Chondrocyte (in vitro differentiated cells): ENCODE measurements around the gene PARP15. TPM values are rescaled to one million over a fixed set of nuclear protein-coding genes. Genes with fewer than 3 reads are reported as not detected.

ENCODE experiments used
- DNase-seq: peaks from one replicate; pipeline ENCODE4 v3.0.0; 2021; ENCODE audit warnings: mixed read lengths, low spot score
- H3K27ac Mint-ChIP-seq: one replicate; pipeline ENCODE4 v1.8.0; 2021; ENCODE audit warnings: mild to moderate bottlenecking, moderate library complexity, mixed read lengths; ENCODE audit not compliant: unreplicated experiment
- H3K27me3 Mint-ChIP-seq: 2 replicates; pipeline ENCODE4 v1.8.0; 2021; ENCODE audit warnings: low read depth, mixed read lengths
- H3K36me3 Mint-ChIP-seq: 2 replicates; pipeline ENCODE4 v1.8.0; 2021; ENCODE audit warnings: low read depth, mixed read lengths
- H3K4me1 Mint-ChIP-seq: 2 replicates; pipeline ENCODE4 v1.8.0; 2021; ENCODE audit warnings: low read depth, mild to moderate bottlenecking, mixed read lengths
- H3K4me3 Mint-ChIP-seq: one replicate; pipeline ENCODE4 v1.8.0; 2021; ENCODE audit warnings: mild to moderate bottlenecking, moderate library complexity, mixed read lengths; ENCODE audit not compliant: unreplicated experiment
- H3K9me3 Mint-ChIP-seq: 2 replicates; pipeline ENCODE4 v1.8.0; 2021; ENCODE audit warnings: low read depth, mixed read lengths
- total RNA-seq: library from RNA; stranded (reverse); gene quantifications from 3 replicates; pipeline ENCODE4 v1.2.1, GENCODE V29; 2021
- TF ChIP-seq, protein P1 (sequence below): fragments of 200-600 bp; sonication (generic); IDR thresholded peaks from 2 replicates; pipeline ENCODE4 v1.5.0; 2021; ENCODE audit warnings: antibody characterized with exemption, mild to moderate bottlenecking, moderate library complexity

The PARP15 gene
- total RNA-seq, 1 donor from 2014 or later: not detected

DNA sequence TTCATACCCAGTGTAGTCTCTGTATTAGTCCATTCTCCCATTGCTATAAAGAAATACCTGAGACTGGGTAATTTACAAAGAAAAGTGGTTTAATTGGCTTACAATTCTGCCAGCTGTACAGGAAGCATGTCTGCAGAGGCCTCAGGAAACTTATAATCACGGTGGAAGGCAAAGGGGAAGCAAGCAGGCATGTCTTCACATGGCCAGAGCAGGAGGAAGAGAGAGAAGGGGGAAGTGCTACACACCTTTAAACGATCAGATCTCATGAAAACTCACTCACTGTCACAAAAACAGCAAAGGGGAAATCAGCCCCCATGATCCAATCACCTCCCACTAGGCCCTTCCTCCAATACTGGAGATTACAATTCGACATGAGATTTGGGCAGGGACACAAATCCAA lies 96.9 kb downstream of the PARP15 start:
- Mint-ChIP-seq H3K4me1 (peaks cover 16% of the 10 kb centered on the region), H3K27me3 (no peaks in the 10 kb centered on the region), H3K4me3 (no peak overlapping the region), H3K36me3 (no peaks in the 10 kb centered on the region), H3K9me3 (no peaks in the 10 kb centered on the region), H3K27ac (no peak overlapping the region)
- no peak for DNase-seq
- TF ChIP-seq, protein P1, sequence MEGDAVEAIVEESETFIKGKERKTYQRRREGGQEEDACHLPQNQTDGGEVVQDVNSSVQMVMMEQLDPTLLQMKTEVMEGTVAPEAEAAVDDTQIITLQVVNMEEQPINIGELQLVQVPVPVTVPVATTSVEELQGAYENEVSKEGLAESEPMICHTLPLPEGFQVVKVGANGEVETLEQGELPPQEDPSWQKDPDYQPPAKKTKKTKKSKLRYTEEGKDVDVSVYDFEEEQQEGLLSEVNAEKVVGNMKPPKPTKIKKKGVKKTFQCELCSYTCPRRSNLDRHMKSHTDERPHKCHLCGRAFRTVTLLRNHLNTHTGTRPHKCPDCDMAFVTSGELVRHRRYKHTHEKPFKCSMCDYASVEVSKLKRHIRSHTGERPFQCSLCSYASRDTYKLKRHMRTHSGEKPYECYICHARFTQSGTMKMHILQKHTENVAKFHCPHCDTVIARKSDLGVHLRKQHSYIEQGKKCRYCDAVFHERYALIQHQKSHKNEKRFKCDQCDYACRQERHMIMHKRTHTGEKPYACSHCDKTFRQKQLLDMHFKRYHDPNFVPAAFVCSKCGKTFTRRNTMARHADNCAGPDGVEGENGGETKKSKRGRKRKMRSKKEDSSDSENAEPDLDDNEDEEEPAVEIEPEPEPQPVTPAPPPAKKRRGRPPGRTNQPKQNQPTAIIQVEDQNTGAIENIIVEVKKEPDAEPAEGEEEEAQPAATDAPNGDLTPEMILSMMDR: no peak

DNA sequence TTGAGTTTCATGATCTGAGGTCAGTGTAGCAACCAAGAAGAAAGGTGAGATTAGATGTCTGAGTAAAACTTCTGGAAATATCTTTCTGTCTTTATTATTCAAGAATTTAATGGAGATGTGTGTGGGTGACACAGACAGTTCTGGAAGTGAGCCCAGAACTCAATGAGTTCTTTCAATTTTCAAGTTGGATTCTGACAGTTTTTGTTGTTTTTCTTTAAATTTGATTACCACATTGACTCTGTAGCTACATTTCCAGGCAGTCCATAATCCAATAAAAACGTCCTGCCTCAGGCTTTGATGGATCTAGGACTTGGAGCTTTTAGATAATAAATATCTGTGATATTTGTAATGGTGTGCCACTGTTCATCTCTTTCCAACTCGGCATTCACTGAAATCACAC lies 99.3 kb downstream of the PARP15 start:
- H3K27me3 Mint-ChIP-seq: no peaks in the 10 kb centered on the region

DNA sequence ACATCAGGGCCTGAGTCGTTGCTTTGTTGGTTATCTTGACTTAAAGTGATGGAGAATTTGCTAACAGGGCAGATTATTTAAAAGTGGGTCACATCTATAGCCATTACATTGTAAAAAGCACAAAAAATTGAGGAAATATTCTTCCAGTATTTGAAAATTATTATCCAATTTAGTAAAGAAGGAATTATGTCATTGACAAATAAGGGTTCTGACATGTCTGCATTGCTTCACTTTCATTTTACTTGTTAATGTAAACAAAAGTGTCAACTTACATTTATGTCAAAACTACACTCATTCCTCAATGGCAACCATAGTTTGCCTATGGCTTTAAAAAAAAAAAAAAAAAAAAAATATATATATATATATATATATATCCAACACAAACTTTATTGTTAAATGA lies 99.8 kb downstream of the PARP15 start:
- no peaks in the 10 kb centered on the region for H3K36me3 Mint-ChIP-seq
- H3K9me3 Mint-ChIP-seq: no peaks in the 10 kb centered on the region
- H3K4me3 Mint-ChIP-seq: no peak overlapping the region
- peak overlapping the region; percentile 76 for H3K27ac Mint-ChIP-seq
- TF ChIP-seq, protein P1: no peak
- no peak for DNase-seq
- peaks cover 42% of the 10 kb centered on the region for H3K4me1 Mint-ChIP-seq
- no peaks in the 10 kb centered on the region for H3K27me3 Mint-ChIP-seq

More for the DNA sequence above, 99.3 kb downstream of the PARP15 start:
- Mint-ChIP-seq H3K4me3 (no peak overlapping the region), H3K36me3 (no peaks in the 10 kb centered on the region), H3K9me3 (no peaks in the 10 kb centered on the region), H3K27ac (peak overlapping the region; percentile 76), H3K4me1 (peaks cover 38% of the 10 kb centered on the region)
- no peak for DNase-seq
- TF ChIP-seq, protein P1: peak; percentile 3

DNA sequence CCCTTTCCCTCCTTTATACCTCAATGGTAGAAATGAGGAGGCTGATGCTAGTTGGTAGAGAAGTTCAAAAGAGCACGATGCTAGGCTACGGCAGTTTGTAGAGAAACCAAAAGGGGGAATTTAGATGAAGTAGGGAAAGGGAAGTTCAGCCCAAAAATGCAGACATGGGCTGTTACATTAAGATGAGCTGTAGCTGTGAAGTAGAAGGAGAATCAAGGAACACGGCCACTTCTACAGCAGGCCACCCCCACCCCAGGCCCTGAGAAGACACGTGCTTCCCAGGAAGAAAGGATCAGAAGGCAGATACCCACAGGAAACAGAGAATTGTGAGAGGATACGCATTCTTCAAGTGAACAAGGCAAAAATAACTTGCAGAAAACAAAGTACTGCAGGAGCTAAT lies 101.1 kb downstream of the PARP15 start:
- TF ChIP-seq, protein P1: no peak
- Mint-ChIP-seq H3K4me3 (no peak overlapping the region), H3K27ac (no peak overlapping the region), H3K36me3 (no peaks in the 10 kb centered on the region), H3K4me1 (peaks cover 42% of the 10 kb centered on the region), H3K9me3 (no peaks in the 10 kb centered on the region), H3K27me3 (no peaks in the 10 kb centered on the region)
- no peak for DNase-seq

DNA sequence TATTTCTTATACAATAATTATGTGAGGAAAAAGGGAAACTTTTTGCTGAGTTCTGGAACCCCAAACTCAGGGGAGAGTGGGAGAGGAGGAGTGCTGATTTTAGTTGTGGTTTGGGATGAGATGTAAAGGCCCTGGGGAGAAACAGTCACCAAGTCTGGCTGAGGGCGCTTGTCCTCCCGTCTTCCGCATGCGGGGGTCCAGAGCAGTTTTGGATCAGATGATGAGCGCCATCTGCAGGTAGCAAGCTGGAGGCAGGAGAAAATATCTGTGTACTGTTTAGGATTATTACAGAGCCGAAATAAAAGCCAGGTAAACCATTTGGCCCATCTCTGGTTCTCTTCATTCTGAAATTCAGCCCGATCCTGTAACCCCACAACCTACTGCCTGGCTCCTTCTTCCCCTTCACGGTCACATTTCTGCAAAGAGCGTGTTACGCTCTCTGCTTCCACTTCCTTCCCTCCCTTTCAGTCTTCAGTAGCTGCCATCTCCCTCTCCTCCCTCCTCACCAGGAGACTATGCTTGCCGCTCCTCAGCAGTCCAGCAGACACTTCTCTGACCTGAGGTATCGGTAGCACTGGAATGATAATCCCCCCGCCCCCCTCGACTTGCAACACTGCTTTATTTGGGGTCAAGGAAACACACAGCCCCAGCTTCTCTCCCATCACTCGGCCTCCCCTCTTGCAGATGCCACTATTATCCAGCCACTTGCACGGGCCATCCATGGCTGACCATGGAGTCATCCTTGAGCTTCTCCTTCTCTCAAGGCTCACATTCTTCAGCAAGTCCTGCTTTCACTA lies 101.8 kb downstream of the PARP15 start:
- Mint-ChIP-seq H3K9me3 (no peaks in the 10 kb centered on the region), H3K36me3 (no peaks in the 10 kb centered on the region), H3K4me3 (peak overlapping the region; percentile 43), H3K27me3 (no peaks in the 10 kb centered on the region), H3K27ac (peak overlapping the region; percentile 38), H3K4me1 (peaks cover 42% of the 10 kb centered on the region)
- no peak for DNase-seq
- TF ChIP-seq, protein P1: peak; percentile 96
